Measurements from ENCODE around the gene SIGLEC7.

The SIGLEC7 gene

GRCh38 chr19:51159656-51160055 lies 17.6 kb downstream of the SIGLEC7 start:
- Histone ChIP-seq H3K9me3 (ENCODE audit: control insufficient read depth, insufficient read depth, low read depth, low read length) (no peaks in the 10 kb centered on the region), H3K4me1 (ENCODE audit: control insufficient read depth, insufficient read depth, low read length) (no peaks in the 10 kb centered on the region), H3K36me3 (ENCODE audit: control insufficient read depth in 2 of 2, insufficient read depth in 1 of 2, low read length in 2 of 2) (no peaks in the 10 kb centered on the region), H3K4me3 (ENCODE audit: low read depth, low read length) (no peak overlapping the region), H3K27ac (ENCODE audit: extremely low read depth, low read depth, low read length) (no peak overlapping the region)
- CTCF ChIA-PET: interaction anchor here (0.7 to 5.6 kb wide), 8 partner anchors 10 to 241 kb away, joined by 3 to 57 read pairs (median 7); no protein-coding TSS in a partner anchor
- POLR2A ChIA-PET: no interaction called here
- TF ChIP-seq ZFHX2 (tag by site-specific recombination; conservative IDR thresholded peaks at IDR 0.05): no peak
- no peak for TF ChIP-seq AEBP2 (tag by site-specific recombination; IDR thresholded peaks at IDR 0.05; ENCODE audit: borderline replicate concordance)
- TF ChIP-seq ZNF362 (tag by site-specific recombination; IDR thresholded peaks at IDR 0.05): no peak
- no peak for TF ChIP-seq ZFP41 (tag by site-specific recombination; IDR thresholded peaks at IDR 0.05; ENCODE audit: borderline replicate concordance)

GRCh38 chr19:51161266-51161665 lies 19.2 kb downstream of the SIGLEC7 start:
- CTCF ChIA-PET: interaction anchor here (0.7 to 1.6 kb wide), 2 partner anchors 98 to 1672 kb away, joined by 3 to 14 read pairs; no protein-coding TSS in a partner anchor
- no peak for TF ChIP-seq MYNN (tag by site-specific recombination; IDR thresholded peaks at IDR 0.05; ENCODE audit: borderline replicate concordance)
- no peak for TF ChIP-seq ZNF133 (tag by site-specific recombination; IDR thresholded peaks at IDR 0.05)
- no peak for TF ChIP-seq SETDB1 (IDR thresholded peaks at IDR 0.05; ENCODE audit: insufficient read length, low read length)
- TF ChIP-seq ZNF416 (tag by site-specific recombination; IDR thresholded peaks at IDR 0.05): no peak
- TF ChIP-seq ZNF26 (tag by site-specific recombination; IDR thresholded peaks at IDR 0.05): no peak
- TF ChIP-seq ZNF785 (tag by site-specific recombination; IDR thresholded peaks at IDR 0.05): no peak
- no peak for TF ChIP-seq ZSCAN18 (tag by site-specific recombination; IDR thresholded peaks at IDR 0.05)
- Histone ChIP-seq H3K36me3 (ENCODE audit: control insufficient read depth in 2 of 2, insufficient read depth in 1 of 2, low read length in 2 of 2) (no peaks in the 10 kb centered on the region), H3K4me1 (ENCODE audit: control insufficient read depth, insufficient read depth, low read length) (no peaks in the 10 kb centered on the region), H3K27ac (ENCODE audit: extremely low read depth, low read depth, low read length) (no peak overlapping the region), H3K9me3 (ENCODE audit: control insufficient read depth, insufficient read depth, low read depth, low read length) (no peaks in the 10 kb centered on the region), H3K4me3 (ENCODE audit: low read depth, low read length) (no peak overlapping the region)
- POLR2A ChIA-PET: no interaction called here

GRCh38 chr19:51161867-51162496 lies 19.9 kb downstream of the SIGLEC7 start:
- ChIA-PET POLR2A (no interaction called here), CTCF (interaction anchor here (0.6 to 1.6 kb wide), 3 partner anchors 8 to 553 kb away, joined by 3 to 14 read pairs (median 3); no protein-coding TSS in a partner anchor)
- Histone ChIP-seq H3K36me3 (ENCODE audit: control insufficient read depth in 2 of 2, insufficient read depth in 1 of 2, low read length in 2 of 2) (no peaks in the 10 kb centered on the region), H3K4me3 (ENCODE audit: low read depth, low read length) (no peak overlapping the region), H3K9me3 (ENCODE audit: control insufficient read depth, insufficient read depth, low read depth, low read length) (no peaks in the 10 kb centered on the region), H3K4me1 (ENCODE audit: control insufficient read depth, insufficient read depth, low read length) (no peaks in the 10 kb centered on the region), H3K27ac (ENCODE audit: extremely low read depth, low read depth, low read length) (no peak overlapping the region)
- TF ChIP-seq SCRT2 (tag by site-specific recombination; IDR thresholded peaks at IDR 0.05): peak; percentile 68
- 0 out of 2 replicates have a peak, but pooled peaks have one; percentile 25 for TF ChIP-seq SCRT1 (tag by site-specific recombination; IDR thresholded peaks at IDR 0.05; ENCODE audit: borderline replicate concordance)
- TF ChIP-seq ZNF776 (tag by site-specific recombination; IDR thresholded peaks at IDR 0.05; ENCODE audit: borderline replicate concordance): no peak
- no peak for TF ChIP-seq EGR2 (tag by site-specific recombination; IDR thresholded peaks at IDR 0.05; ENCODE audit: low read depth)

Measured in HEK293 (cell line).